Neutrophil (primary cell): ENCODE results near the gene FRYL.
A peak's percentile ranks its signal among the peaks of the same experiment; 100 is the strongest.

Source experiments
- H3K27ac ChIP-seq: fragments of 200-600 bp; sonication (generic); 2 replicates; pipeline ENCODE4 v1.5.1; 2016; ENCODE audit warnings: mild to moderate bottlenecking, moderate library complexity
- H3K27me3 ChIP-seq: fragments of 200-600 bp; sonication (generic); 2 replicates; pipeline ENCODE4 v1.6.0; 2016; ENCODE audit warnings: mild to moderate bottlenecking
- H3K36me3 ChIP-seq: fragments of 200-600 bp; sonication (generic); 2 replicates; pipeline ENCODE4 v1.5.1; 2017
- H3K4me1 ChIP-seq, 2 experiments: fragments of 200-600 bp in 1 of 2; sonication (generic) in 1 of 2; 1 replicate in 1 of 2; 2 replicates in 1 of 2; pipeline versions ENCODE4 v1.5.1 to v1.6.1; 2013 to 2016; ENCODE audit warnings: low read depth in 1 of 2, low read length in 1 of 2, mild to moderate bottlenecking in 1 of 2, moderate library complexity in 1 of 2; ENCODE audit not compliant: control insufficient read depth in 1 of 2, insufficient read depth in 1 of 2
- H3K4me3 ChIP-seq, 2 experiments: fragments of 200-600 bp in 1 of 2; sonication (generic) in 1 of 2; 1 replicate in 1 of 2; 2 replicates in 1 of 2; pipeline ENCODE4 v1.5.1; 2013 to 2016; ENCODE audit warnings: low read depth in 1 of 2, low read length in 1 of 2, mild to moderate bottlenecking in 1 of 2, moderate library complexity in 1 of 2
- H3K9me3 ChIP-seq: fragments of 200-600 bp; sonication (generic); 2 replicates; pipeline ENCODE4 v1.5.1; 2016
- CTCF ChIP-seq: fragments of 200-600 bp; sonication (generic); IDR thresholded peaks from 2 replicates; pipeline ENCODE4 v1.5.1; 2016; ENCODE audit warnings: antibody characterized with exemption

Gene FRYL

GRCh38 chr4:48491514-48492176, 288.4 kb downstream of the FRYL start:
- no peaks in the 10 kb centered on the region for H3K36me3 ChIP-seq
- H3K27me3 ChIP-seq = peaks cover 74% of the 10 kb centered on the region
- H3K27ac ChIP-seq = no peak overlapping the region
- H3K9me3 ChIP-seq = no peaks in the 10 kb centered on the region
- no peak for TF ChIP-seq CTCF
- peaks cover 12 to 14% of the 10 kb centered on the region in 2 experiments for H3K4me1 ChIP-seq
- peak overlapping the region in 1 of 2 experiments; percentile 50 for H3K4me3 ChIP-seq

- Histone ChIP-seq H3K27ac (no peak overlapping the region), H3K9me3 (no peaks in the 10 kb centered on the region), H3K4me1 (peaks cover 12 to 14% of the 10 kb centered on the region in 2 experiments), H3K27me3 (peaks cover 81% of the 10 kb centered on the region), H3K36me3 (no peaks in the 10 kb centered on the region), H3K4me3 (peak overlapping the region in 1 of 2 experiments; percentile 50)
- no peak for TF ChIP-seq CTCF
Observed at GRCh38 chr4:48490680-48491513, 289.2 kb downstream of the FRYL start.

- no peaks in the 10 kb centered on the region for H3K9me3 ChIP-seq
- no peaks in the 10 kb centered on the region for H3K36me3 ChIP-seq
- no peak within 1 kb of the TSS for H3K27ac ChIP-seq
- no peak for TF ChIP-seq CTCF
- peaks cover 89% of the 10 kb centered on the region for H3K27me3 ChIP-seq
- H3K4me1 ChIP-seq = peaks cover 12 to 14% of the 10 kb centered on the region in 2 experiments
- peak within 1 kb of the TSS in 1 of 2 experiments; percentile 50 for H3K4me3 ChIP-seq
Observed at GRCh38 chr4:48490012-48490679, 289.9 kb downstream of the FRYL start, which contains the start of gene ZAR1. TSS of gene ZAR1 (plus strand) at chr4:48490252. CDS start at chr4:48490292, 40 bp downstream.

GRCh38 chr4:48489683-48490011, 290.4 kb downstream of the FRYL start:
- H3K4me1 ChIP-seq = peaks cover 12 to 18% of the 10 kb centered on the region in 2 experiments
- peaks cover 94% of the 10 kb centered on the region for H3K27me3 ChIP-seq
- no peak overlapping the region for H3K4me3 ChIP-seq
- no peaks in the 10 kb centered on the region for H3K36me3 ChIP-seq
- no peak overlapping the region for H3K27ac ChIP-seq
- TF ChIP-seq CTCF = no peak
- no peaks in the 10 kb centered on the region for H3K9me3 ChIP-seq

GRCh38 chr4:48484494-48485168, 295.4 kb downstream of the FRYL start:
- Histone ChIP-seq H3K4me3 (no peak overlapping the region), H3K27me3 (peaks cover 100% of the 10 kb centered on the region)
- no peak for TF ChIP-seq CTCF

More at GRCh38 chr4:48484494-48485168, 295.4 kb downstream of the FRYL start:
- no peak overlapping the region for H3K27ac ChIP-seq
- no peaks in the 10 kb centered on the region for H3K36me3 ChIP-seq
- H3K9me3 ChIP-seq = no peaks in the 10 kb centered on the region
- H3K4me1 ChIP-seq = peaks cover 16 to 22% of the 10 kb centered on the region in 2 experiments
